DND-41 (cell line): ENCODE results near the gene TTC12.

Source experiments
- ATAC-seq: fragments of 200-7000 bp; cut with Tn5 transposase; 3 replicates; pipeline ENCODE4 v1.9.1; 2021; ENCODE audit warnings: low read depth; ENCODE audit not compliant: insufficient read depth
- DNase-seq: peaks from one replicate; pipeline ENCODE4 v3.0.0-alpha.2; 2020
- H2AFZ ChIP-seq: 2 replicates; pipeline ENCODE4 v1.6.0; 2012; ENCODE audit warnings: low read depth, low read length
- H3K27ac ChIP-seq: 2 replicates; pipeline ENCODE4 v1.5.1; 2012; ENCODE audit warnings: low read length, inconsistent platforms
- H3K27me3 ChIP-seq: fragments of 200-600 bp; sonication (generic); 2 replicates; pipeline ENCODE4 v1.6.0; 2012; ENCODE audit warnings: low read length, mild to moderate bottlenecking, inconsistent platforms; ENCODE audit not compliant: insufficient read depth, poor library complexity
- H3K36me3 ChIP-seq: 2 replicates; pipeline ENCODE4 v1.5.1; 2012; ENCODE audit warnings: low read length, inconsistent platforms; ENCODE audit not compliant: insufficient read depth
- H3K4me1 ChIP-seq: 2 replicates; pipeline ENCODE4 v1.5.1; 2012; ENCODE audit warnings: mild to moderate bottlenecking, low read length; ENCODE audit not compliant: insufficient read depth
- H3K4me2 ChIP-seq: 2 replicates; pipeline ENCODE4 v1.6.0; 2012; ENCODE audit warnings: mild to moderate bottlenecking, moderate library complexity, low read length, inconsistent platforms; ENCODE audit not compliant: insufficient read depth
- H3K4me3 ChIP-seq, 2 experiments: fragments of 200-600 bp in 1 of 2; shearing (Covaris generic) in 1 of 2; 2 replicates each; pipeline ENCODE4 v1.5.1; 2012 to 2016; ENCODE audit warnings: inconsistent platforms in 2 of 2, low read length in 2 of 2, mild to moderate bottlenecking in 2 of 2, low read depth in 1 of 2, moderate library complexity in 1 of 2
- H3K79me2 ChIP-seq: 2 replicates; pipeline ENCODE4 v1.6.0; 2012; ENCODE audit warnings: low read length, inconsistent platforms; ENCODE audit not compliant: insufficient read depth
- H3K9ac ChIP-seq: 2 replicates; pipeline ENCODE4 v1.6.0; 2012; ENCODE audit warnings: low read depth, mild to moderate bottlenecking, inconsistent platforms, low read length, moderate library complexity
- H3K9me3 ChIP-seq: 2 replicates; pipeline ENCODE4 v1.5.1; 2012; ENCODE audit warnings: low read length, moderate library complexity, mild to moderate bottlenecking, inconsistent platforms; ENCODE audit not compliant: insufficient read depth, severe bottlenecking
- H4K20me1 ChIP-seq: 2 replicates; pipeline ENCODE4 v1.6.0; 2012; ENCODE audit warnings: low read length; ENCODE audit not compliant: insufficient read depth
- EZH2 ChIP-seq: IDR thresholded peaks from 3 replicates; pipeline ENCODE4 v1.6.1; 2012; ENCODE audit warnings: borderline replicate concordance, low read depth, mild to moderate bottlenecking, moderate library complexity, low read length, inconsistent platforms; ENCODE audit not compliant: severe bottlenecking
- TF ChIP-seq, protein P1 (sequence below): IDR thresholded peaks from 2 replicates; pipeline ENCODE4 v1.5.1; 2012; ENCODE audit warnings: borderline replicate concordance, low read length, moderate library complexity, mild to moderate bottlenecking; ENCODE audit not compliant: poor library complexity, severe bottlenecking; ENCODE audit errors: extremely low read depth

Gene TTC12

DNA sequence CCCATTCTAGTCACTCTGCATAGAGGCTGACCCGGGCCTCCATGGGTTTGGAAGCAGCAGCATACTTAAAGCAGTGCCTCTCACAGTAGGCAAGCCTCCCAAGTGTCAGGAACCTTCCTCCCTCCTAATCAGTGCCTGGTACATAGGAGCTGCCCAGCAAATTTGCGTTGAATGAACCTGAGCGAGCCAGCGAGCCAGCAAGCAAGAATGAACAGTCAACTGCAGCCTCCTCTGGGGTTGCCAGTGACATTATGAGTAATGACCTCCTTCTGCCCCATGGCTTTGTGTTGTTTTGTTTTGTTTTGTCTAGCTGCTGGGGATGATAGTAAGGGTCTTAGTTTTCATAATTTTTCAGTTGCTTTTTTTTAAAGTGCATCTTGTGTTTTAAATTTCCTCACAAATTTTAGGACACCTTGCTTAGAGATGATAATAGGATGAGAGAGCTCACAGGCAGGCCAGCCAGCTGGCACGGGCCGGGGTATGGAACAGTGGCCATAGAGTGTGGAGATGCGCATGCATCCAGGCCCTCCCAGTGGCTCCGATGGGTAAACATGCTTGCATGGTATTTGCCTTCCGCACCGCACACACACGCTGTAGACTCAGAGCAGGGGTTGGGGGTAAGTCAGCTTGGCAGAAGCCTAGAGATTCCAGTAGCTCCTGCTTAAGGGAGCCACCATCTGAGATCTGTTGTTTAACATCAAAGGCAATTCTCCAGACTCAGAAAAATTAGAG is 36.1 kb downstream of the TTC12 start:
- no peak overlapping the region for H3K4me3 ChIP-seq
- no peak overlapping the region for H2AFZ ChIP-seq
- H3K4me2 ChIP-seq, result no peak overlapping the region
- ATAC-seq (no peak), DNase-seq (no peak)
- peaks cover 4% of the 10 kb centered on the region for H3K27me3 ChIP-seq
- no peak overlapping the region for H3K27ac ChIP-seq
- no peaks in the 10 kb centered on the region for H3K79me2 ChIP-seq
- no peak overlapping the region for H3K9ac ChIP-seq
- no peaks in the 10 kb centered on the region for H4K20me1 ChIP-seq
- H3K9me3 ChIP-seq, result no peaks in the 10 kb centered on the region
- no peak for TF ChIP-seq EZH2
- TF ChIP-seq, protein P1, sequence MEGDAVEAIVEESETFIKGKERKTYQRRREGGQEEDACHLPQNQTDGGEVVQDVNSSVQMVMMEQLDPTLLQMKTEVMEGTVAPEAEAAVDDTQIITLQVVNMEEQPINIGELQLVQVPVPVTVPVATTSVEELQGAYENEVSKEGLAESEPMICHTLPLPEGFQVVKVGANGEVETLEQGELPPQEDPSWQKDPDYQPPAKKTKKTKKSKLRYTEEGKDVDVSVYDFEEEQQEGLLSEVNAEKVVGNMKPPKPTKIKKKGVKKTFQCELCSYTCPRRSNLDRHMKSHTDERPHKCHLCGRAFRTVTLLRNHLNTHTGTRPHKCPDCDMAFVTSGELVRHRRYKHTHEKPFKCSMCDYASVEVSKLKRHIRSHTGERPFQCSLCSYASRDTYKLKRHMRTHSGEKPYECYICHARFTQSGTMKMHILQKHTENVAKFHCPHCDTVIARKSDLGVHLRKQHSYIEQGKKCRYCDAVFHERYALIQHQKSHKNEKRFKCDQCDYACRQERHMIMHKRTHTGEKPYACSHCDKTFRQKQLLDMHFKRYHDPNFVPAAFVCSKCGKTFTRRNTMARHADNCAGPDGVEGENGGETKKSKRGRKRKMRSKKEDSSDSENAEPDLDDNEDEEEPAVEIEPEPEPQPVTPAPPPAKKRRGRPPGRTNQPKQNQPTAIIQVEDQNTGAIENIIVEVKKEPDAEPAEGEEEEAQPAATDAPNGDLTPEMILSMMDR, result no peak
- no peaks in the 10 kb centered on the region for H3K4me1 ChIP-seq
- no peaks in the 10 kb centered on the region for H3K36me3 ChIP-seq

DNA sequence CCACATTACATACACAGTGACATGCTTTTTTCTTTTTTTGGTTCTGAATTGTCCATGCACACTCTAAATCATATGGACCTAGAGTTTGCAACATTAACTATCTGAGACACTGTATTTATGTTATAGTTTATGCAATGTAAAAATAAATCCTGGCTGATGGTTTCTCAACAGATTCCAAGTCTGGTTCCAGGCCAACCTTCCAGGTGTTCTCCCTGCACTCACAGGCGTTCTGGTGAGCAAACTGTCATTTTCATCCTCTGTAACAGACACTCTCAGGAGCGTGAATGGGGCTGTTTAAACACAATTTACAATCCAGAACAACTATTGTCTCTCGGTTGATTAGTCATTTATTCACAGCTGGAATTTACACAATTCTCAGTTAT is 36.7 kb downstream of the TTC12 start:
- no peaks in the 10 kb centered on the region for H3K79me2 ChIP-seq
- H3K4me2 ChIP-seq, result no peak overlapping the region
- H3K27ac ChIP-seq, result no peak overlapping the region
- H3K9ac ChIP-seq, result no peak overlapping the region
- TF ChIP-seq, protein P1, result no peak
- H3K27me3 ChIP-seq, result peaks cover 4% of the 10 kb centered on the region
- no peaks in the 10 kb centered on the region for H3K4me1 ChIP-seq
- DNase-seq, result no peak
- no peaks in the 10 kb centered on the region for H4K20me1 ChIP-seq
- no peak overlapping the region for H2AFZ ChIP-seq
- no peaks in the 10 kb centered on the region for H3K9me3 ChIP-seq
- ATAC-seq, result no peak
- H3K36me3 ChIP-seq, result no peaks in the 10 kb centered on the region
- H3K4me3 ChIP-seq, result no peak overlapping the region

DNA sequence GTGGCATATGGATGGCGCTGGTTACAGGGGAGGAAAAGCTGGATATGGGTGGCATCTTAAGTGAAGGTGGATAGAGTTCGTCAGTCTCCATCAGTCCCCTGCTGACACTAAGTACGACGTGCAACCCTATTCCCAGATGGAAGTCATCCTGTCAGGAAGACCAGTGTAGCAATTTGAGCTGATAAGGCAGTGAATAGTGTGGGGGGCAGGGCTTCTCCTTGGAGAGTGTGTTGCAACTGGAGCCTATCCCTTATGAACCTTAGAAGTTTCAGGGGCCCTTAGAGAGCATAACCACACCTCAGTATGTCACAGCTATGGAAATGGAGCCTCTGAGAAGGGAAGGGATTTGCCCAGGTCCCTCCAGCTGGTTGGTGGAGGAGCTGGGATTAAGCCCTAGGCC is 37.1 kb downstream of the TTC12 start:
- DNase-seq (no peak), ATAC-seq (no peak)
- Histone ChIP-seq H3K27ac (no peak overlapping the region), H3K9ac (no peak overlapping the region), H3K4me1 (no peaks in the 10 kb centered on the region), H3K4me2 (no peak overlapping the region), H3K27me3 (peaks cover 4% of the 10 kb centered on the region), H3K36me3 (no peaks in the 10 kb centered on the region), H3K4me3 (no peak overlapping the region), H3K79me2 (no peaks in the 10 kb centered on the region), H2AFZ (no peak overlapping the region), H4K20me1 (no peaks in the 10 kb centered on the region), H3K9me3 (peaks cover 2% of the 10 kb centered on the region)
- no peak for TF ChIP-seq EZH2
- TF ChIP-seq, protein P1, result no peak

DNA sequence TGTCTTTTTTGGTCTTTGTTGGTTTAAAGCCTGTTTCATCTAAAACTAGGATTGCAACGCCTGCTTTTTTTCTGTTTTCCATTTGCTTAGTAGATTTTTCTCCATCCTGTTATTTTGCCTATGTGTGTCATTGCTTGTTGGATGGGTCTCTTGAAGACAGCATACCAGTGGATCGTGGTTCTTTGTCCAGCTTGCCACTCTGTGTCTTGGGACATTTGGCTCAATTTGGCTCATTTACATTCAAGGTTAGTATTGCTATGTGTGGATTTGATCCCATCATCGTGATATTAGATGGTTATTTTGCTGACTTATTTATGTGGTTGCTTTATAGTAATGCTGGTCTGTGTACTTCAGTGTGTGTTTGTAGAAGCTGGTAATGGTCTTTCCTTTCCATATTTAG is 41.8 kb downstream of the TTC12 start:
- DNase-seq (no peak), ATAC-seq (no peak)
- H3K4me3 ChIP-seq, result no peak overlapping the region
- H2AFZ ChIP-seq, result no peak overlapping the region
- H3K27ac ChIP-seq, result no peak overlapping the region
- H3K36me3 ChIP-seq, result no peaks in the 10 kb centered on the region
- no peaks in the 10 kb centered on the region for H3K27me3 ChIP-seq
- TF ChIP-seq, protein P1, result no peak
- no peak for TF ChIP-seq EZH2
- H3K4me1 ChIP-seq, result no peaks in the 10 kb centered on the region
- no peak overlapping the region for H3K4me2 ChIP-seq
- H4K20me1 ChIP-seq, result no peaks in the 10 kb centered on the region
- H3K79me2 ChIP-seq, result no peaks in the 10 kb centered on the region
- H3K9ac ChIP-seq, result no peak overlapping the region
- peaks cover 2% of the 10 kb centered on the region for H3K9me3 ChIP-seq
